SK-N-MC (cell line): ENCODE data around the gene PCNX3.

Experiments used
- EZH2 ChIP-seq: fragments of 200-600 bp; sonication (generic); IDR thresholded peaks from one replicate; pipeline ENCODE4 v1.6.1; 2017; ENCODE audit warnings: antibody characterized with exemption
- POLR2AphosphoS5 ChIP-seq: IDR thresholded peaks from 2 replicates; pipeline ENCODE4 v1.6.1; 2012; ENCODE audit warnings: mild to moderate bottlenecking, low read depth, low read length, borderline replicate concordance

- TF ChIP-seq POLR2AphosphoS5: no peak
- no peak for TF ChIP-seq EZH2
Measured at GRCh38 chr11:65593518-65594414, 21.8 kb upstream of the PCNX3 start.
